HCT116 (cell line): ENCODE data around the gene PVRIG.

Experiments
- JUND ChIP-seq: IDR thresholded peaks from 2 replicates; pipeline ENCODE4 v1.6.1; 2012
- POLR2A ChIP-seq: IDR thresholded peaks from 2 replicates; pipeline ENCODE4 v1.7.0; 2011; ENCODE audit warnings: borderline replicate concordance; ENCODE audit not compliant: insufficient read depth, insufficient read length; ENCODE audit errors: extremely low read depth
- POLR2AphosphoS5 ChIP-seq: IDR thresholded peaks from 2 replicates; pipeline ENCODE4 v1.6.1; 2011; ENCODE audit warnings: mild to moderate bottlenecking, low read depth, low read length, moderate library complexity
- TCF7L2 ChIP-seq: IDR thresholded peaks from 2 replicates; pipeline ENCODE4 v1.7.0; 2011; ENCODE audit warnings: borderline replicate concordance, inconsistent platforms; ENCODE audit not compliant: insufficient read depth, insufficient read length; ENCODE audit errors: extremely low read depth
- TF ChIP-seq, protein P1 (sequence below), 3 experiments: fragments of 200-600 bp in 1 of 3; sonication (generic) in 1 of 3; IDR thresholded peaks in 2 of 3; conservative IDR thresholded peaks in 1 of 3; 2 replicates each; pipeline ENCODE4 v1.5.1; 2012 to 2017; ENCODE audit warnings: low read depth in 2 of 3, low read length in 2 of 3, antibody characterized with exemption in 1 of 3, borderline replicate concordance in 1 of 3, control low read depth in 1 of 3, mild to moderate bottlenecking in 1 of 3, mixed read lengths in 1 of 3, mixed run types in 1 of 3, moderate library complexity in 1 of 3; ENCODE audit not compliant: insufficient read depth in 1 of 3
- TF ChIP-seq, protein P2 (sequence below): IDR thresholded peaks from 2 replicates; pipeline ENCODE4 v1.6.1; 2012
- TF ChIP-seq, protein P3 (sequence below): IDR thresholded peaks from 2 replicates; pipeline ENCODE4 v1.6.1; 2012

DNA sequence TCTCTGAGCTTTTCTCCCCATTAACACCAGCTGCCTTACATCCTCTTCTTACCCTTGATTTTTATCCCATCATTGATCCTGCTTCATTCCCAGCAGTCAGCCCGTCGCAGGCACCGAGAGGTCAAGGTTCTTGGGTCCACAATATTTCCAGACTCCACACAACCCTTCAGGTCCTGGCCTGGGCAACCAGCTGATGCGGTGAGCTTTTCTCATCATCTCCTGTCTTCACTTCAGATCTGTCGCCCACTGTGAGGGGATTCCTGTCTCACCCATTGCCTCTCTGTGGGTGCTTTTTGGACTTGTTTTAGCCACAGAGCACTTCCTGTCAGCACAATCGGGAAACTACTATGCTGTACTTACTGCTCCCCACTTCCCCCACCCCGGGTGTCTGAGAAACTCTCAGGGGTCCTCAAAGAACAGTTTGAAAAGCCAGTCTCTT is 8.4 kb upstream of the PVRIG start:
- TF ChIP-seq TCF7L2 (no peak), POLR2A (no peak), JUND (no peak), POLR2AphosphoS5 (no peak)
- TF ChIP-seq, protein P1, sequence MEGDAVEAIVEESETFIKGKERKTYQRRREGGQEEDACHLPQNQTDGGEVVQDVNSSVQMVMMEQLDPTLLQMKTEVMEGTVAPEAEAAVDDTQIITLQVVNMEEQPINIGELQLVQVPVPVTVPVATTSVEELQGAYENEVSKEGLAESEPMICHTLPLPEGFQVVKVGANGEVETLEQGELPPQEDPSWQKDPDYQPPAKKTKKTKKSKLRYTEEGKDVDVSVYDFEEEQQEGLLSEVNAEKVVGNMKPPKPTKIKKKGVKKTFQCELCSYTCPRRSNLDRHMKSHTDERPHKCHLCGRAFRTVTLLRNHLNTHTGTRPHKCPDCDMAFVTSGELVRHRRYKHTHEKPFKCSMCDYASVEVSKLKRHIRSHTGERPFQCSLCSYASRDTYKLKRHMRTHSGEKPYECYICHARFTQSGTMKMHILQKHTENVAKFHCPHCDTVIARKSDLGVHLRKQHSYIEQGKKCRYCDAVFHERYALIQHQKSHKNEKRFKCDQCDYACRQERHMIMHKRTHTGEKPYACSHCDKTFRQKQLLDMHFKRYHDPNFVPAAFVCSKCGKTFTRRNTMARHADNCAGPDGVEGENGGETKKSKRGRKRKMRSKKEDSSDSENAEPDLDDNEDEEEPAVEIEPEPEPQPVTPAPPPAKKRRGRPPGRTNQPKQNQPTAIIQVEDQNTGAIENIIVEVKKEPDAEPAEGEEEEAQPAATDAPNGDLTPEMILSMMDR (IDR thresholded peaks at IDR 0.05 in 2 of 3, conservative IDR thresholded peaks at IDR 0.05 in 1 of 3; ENCODE audit: borderline replicate concordance in 1 of 3, insufficient read depth in 1 of 3, low read depth in 2 of 3, low read length in 2 of 3) = no peak
- TF ChIP-seq, protein P2, sequence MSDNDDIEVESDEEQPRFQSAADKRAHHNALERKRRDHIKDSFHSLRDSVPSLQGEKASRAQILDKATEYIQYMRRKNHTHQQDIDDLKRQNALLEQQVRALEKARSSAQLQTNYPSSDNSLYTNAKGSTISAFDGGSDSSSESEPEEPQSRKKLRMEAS = no peak
- TF ChIP-seq, protein P3, sequence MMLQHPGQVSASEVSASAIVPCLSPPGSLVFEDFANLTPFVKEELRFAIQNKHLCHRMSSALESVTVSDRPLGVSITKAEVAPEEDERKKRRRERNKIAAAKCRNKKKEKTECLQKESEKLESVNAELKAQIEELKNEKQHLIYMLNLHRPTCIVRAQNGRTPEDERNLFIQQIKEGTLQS = no peak
